Sigmoid colon (tissue), 4 donors: ENCODE data around the gene DNPEP.
A peak's percentile ranks its signal among the peaks of the same experiment; 100 is the strongest.

ENCODE experiments used
- EP300 ChIP-seq, 4 donors: sonication (generic); formaldehyde crosslinking; IDR thresholded peaks; one replicate each; pipeline ENCODE4 v1.6.1; 2017; ENCODE audit warnings: antibody characterized with exemption in 4 of 4
- TF ChIP-seq, protein P1 (sequence below), 4 experiments: fragments of 450-650 bp in 3 of 4; fragments of 200-600 bp in 1 of 4; IDR thresholded peaks; one replicate each; pipeline ENCODE4 v1.5.1; 2016 to 2019; ENCODE audit warnings: antibody characterized with exemption in 4 of 4, mild to moderate bottlenecking in 3 of 4, moderate library complexity in 2 of 4

DNA sequence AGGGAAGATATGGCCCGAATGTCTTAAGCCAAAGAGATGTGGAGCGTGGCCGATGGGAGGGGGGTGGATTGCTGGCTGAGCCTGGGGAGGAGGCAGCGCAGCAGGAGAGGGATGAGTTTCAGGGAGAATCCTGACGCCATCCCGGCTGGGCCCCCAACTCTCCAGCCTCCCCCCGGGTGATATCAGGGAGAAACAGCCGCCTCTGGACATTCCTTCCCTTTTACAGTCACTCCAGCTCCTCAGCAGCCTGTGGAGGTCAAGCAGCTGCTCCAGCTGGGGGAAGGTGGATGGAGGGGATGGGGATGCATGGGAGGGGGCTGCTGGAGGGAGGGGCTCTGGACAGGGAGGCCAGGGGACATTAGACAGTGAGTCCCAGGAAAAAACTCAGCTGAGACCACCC is 20.9 kb upstream of the DNPEP start:
- TF ChIP-seq, protein P1, sequence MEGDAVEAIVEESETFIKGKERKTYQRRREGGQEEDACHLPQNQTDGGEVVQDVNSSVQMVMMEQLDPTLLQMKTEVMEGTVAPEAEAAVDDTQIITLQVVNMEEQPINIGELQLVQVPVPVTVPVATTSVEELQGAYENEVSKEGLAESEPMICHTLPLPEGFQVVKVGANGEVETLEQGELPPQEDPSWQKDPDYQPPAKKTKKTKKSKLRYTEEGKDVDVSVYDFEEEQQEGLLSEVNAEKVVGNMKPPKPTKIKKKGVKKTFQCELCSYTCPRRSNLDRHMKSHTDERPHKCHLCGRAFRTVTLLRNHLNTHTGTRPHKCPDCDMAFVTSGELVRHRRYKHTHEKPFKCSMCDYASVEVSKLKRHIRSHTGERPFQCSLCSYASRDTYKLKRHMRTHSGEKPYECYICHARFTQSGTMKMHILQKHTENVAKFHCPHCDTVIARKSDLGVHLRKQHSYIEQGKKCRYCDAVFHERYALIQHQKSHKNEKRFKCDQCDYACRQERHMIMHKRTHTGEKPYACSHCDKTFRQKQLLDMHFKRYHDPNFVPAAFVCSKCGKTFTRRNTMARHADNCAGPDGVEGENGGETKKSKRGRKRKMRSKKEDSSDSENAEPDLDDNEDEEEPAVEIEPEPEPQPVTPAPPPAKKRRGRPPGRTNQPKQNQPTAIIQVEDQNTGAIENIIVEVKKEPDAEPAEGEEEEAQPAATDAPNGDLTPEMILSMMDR (IDR thresholded peaks at IDR 0.05): no peak
- TF ChIP-seq EP300 (IDR thresholded peaks at IDR 0.05): peak in 3 of 4 donors; percentile 50 to 91 (median 71)
